PC-9 (cell line): Measurements from ENCODE around the gene IL1R1.

ENCODE experiments used
- EZH2 ChIP-seq: fragments of 200-600 bp; sonication (generic); IDR thresholded peaks from 2 replicates; pipeline ENCODE4 v1.8.0; 2017; ENCODE audit warnings: antibody characterized with exemption, low read depth
- TF ChIP-seq, protein P1 (sequence below): fragments of 200-600 bp; sonication (generic); conservative IDR thresholded peaks from 2 replicates; pipeline ENCODE4 v1.6.1; 2017; ENCODE audit warnings: mixed run types, antibody characterized with exemption, mild to moderate bottlenecking, moderate library complexity

DNA sequence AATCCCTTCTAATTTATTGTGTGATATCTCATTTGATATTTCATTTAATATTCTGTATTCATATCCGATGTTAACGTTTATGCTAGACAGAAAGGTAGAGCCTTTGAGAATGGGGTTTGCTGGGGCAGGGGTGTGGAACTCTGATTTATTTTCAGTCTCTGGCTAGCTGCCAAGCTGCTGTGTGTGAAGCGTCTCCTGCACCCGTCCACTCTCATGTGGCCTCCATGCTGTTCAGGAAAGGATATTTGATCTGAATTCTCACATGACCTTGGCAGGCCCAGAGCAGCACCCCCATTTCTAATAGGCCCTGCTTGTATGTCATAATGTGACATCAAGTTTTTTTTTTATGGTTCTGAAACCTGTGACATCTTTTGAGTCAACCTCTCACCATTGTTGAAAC is 1.6 kb downstream of the IL1R1 start:
- TF ChIP-seq, protein P1, sequence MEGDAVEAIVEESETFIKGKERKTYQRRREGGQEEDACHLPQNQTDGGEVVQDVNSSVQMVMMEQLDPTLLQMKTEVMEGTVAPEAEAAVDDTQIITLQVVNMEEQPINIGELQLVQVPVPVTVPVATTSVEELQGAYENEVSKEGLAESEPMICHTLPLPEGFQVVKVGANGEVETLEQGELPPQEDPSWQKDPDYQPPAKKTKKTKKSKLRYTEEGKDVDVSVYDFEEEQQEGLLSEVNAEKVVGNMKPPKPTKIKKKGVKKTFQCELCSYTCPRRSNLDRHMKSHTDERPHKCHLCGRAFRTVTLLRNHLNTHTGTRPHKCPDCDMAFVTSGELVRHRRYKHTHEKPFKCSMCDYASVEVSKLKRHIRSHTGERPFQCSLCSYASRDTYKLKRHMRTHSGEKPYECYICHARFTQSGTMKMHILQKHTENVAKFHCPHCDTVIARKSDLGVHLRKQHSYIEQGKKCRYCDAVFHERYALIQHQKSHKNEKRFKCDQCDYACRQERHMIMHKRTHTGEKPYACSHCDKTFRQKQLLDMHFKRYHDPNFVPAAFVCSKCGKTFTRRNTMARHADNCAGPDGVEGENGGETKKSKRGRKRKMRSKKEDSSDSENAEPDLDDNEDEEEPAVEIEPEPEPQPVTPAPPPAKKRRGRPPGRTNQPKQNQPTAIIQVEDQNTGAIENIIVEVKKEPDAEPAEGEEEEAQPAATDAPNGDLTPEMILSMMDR = no peak
- TF ChIP-seq EZH2 = no peak
